AG04450 (cell line): Measurements from ENCODE around the gene NMRAL1. TPM values are rescaled to one million over a fixed set of nuclear protein-coding genes. Genes with fewer than 3 reads are reported as not detected.

Experiments
- CTCF ChIA-PET: fragments of 300-600, 350-600 bp; formaldehyde crosslinking; extraction: SDS; loops from one replicate; lab custom pipeline; 2022; ENCODE audit warnings: antibody characterized with exemption, inconsistent platforms; lab: Charles Lee
- POLR2A ChIA-PET: fragments of 350-600 bp; formaldehyde crosslinking; extraction: SDS; loops from one replicate; lab custom pipeline; 2021; ENCODE audit warnings: antibody characterized with exemption, inconsistent platforms; lab: Yijun Ruan, JAX
- DNase-seq: peaks from one replicate; pipeline ENCODE4 v3.0.0-alpha.2; 2011; ENCODE audit warnings: low read depth, low spot score
- H3K27ac ChIP-seq: one replicate; pipeline ENCODE4 v1.5.1; 2012; ENCODE audit warnings: low read depth, low read length, control low read depth
- H3K27me3 ChIP-seq: one replicate; pipeline ENCODE4 v1.6.0; 2012; ENCODE audit warnings: low read length; ENCODE audit not compliant: control insufficient read depth, insufficient read depth
- H3K4me3 ChIP-seq: 2 replicates; pipeline ENCODE4 v1.5.1; 2011; ENCODE audit warnings: mild to moderate bottlenecking, low read depth, low read length, control low read depth
- H3K9me3 ChIP-seq: 2 replicates; pipeline ENCODE4 v1.5.1; 2012; ENCODE audit warnings: low read length; ENCODE audit not compliant: control insufficient read depth, insufficient read depth
- CTCF ChIP-seq: IDR thresholded peaks from 2 replicates; pipeline ENCODE4 v1.5.1; 2011; ENCODE audit warnings: low read depth, low read length, control low read depth, inconsistent platforms
- polyA plus RNA-seq: library from polyadenylated mRNA; depleted of rRNA; stranded (reverse); fragments of >200 nt; gene quantifications from 2 replicates; pipeline ENCODE4 v1.2.3, GENCODE V29; 2011

Gene NMRAL1
- polyA plus RNA-seq, 1 experiment, result 26.3 TPM

- H3K27me3 ChIP-seq, result no peaks in the 10 kb centered on the region
- DNase-seq, result no peak
- H3K27ac ChIP-seq, result peak overlapping the region; percentile 11
- TF ChIP-seq CTCF, result no peak
- H3K4me3 ChIP-seq, result no peak overlapping the region
- no peaks in the 10 kb centered on the region for H3K9me3 ChIP-seq
- POLR2A ChIA-PET, result no interaction called here
- CTCF ChIA-PET, result interaction anchor here (0.8 kb wide), 1 partner anchor 53 kb away, joined by 4 read pairs; no protein-coding TSS in a partner anchor
Observed at GRCh38 chr16:4455951-4456350, 18.5 kb downstream of the NMRAL1 start.

GRCh38 chr16:4455081-4455480 is 19.3 kb downstream of the NMRAL1 start:
- no peaks in the 10 kb centered on the region for H3K27me3 ChIP-seq
- DNase-seq, result no peak
- no peak overlapping the region for H3K4me3 ChIP-seq
- TF ChIP-seq CTCF, result no peak
- ChIA-PET CTCF (no interaction called here), POLR2A (no interaction called here)
- no peaks in the 10 kb centered on the region for H3K9me3 ChIP-seq
- H3K27ac ChIP-seq, result no peak overlapping the region

GRCh38 chr16:4454623-4455022 is 19.8 kb downstream of the NMRAL1 start:
- POLR2A ChIA-PET, result no interaction called here
- no peak for DNase-seq
- no peak for TF ChIP-seq CTCF
- CTCF ChIA-PET, result no interaction called here
- Histone ChIP-seq H3K4me3 (no peak overlapping the region), H3K9me3 (no peaks in the 10 kb centered on the region), H3K27me3 (no peaks in the 10 kb centered on the region), H3K27ac (no peak overlapping the region)

GRCh38 chr16:4452674-4453073 is 21.8 kb downstream of the NMRAL1 start:
- POLR2A ChIA-PET, result no interaction called here
- no peak for DNase-seq
- no peak for TF ChIP-seq CTCF
- Histone ChIP-seq H3K27me3 (no peaks in the 10 kb centered on the region), H3K27ac (no peak overlapping the region), H3K4me3 (no peak overlapping the region), H3K9me3 (no peaks in the 10 kb centered on the region)
- CTCF ChIA-PET, result no interaction called here

GRCh38 chr16:4450931-4451519 is 23.4 kb downstream of the NMRAL1 start:
- Histone ChIP-seq H3K27me3 (no peaks in the 10 kb centered on the region), H3K4me3 (no peak overlapping the region), H3K9me3 (no peaks in the 10 kb centered on the region), H3K27ac (no peak overlapping the region)
- ChIA-PET POLR2A (no interaction called here), CTCF (interaction anchor here (1.6 kb wide), 1 partner anchor 135 kb away, joined by 3 read pairs; no protein-coding TSS in a partner anchor)
- no peak for TF ChIP-seq CTCF
- no peak for DNase-seq
